HepG2 (cell line): ENCODE results near the gene MARS1. TPM values are rescaled to one million over a fixed set of nuclear protein-coding genes. Genes with fewer than 3 reads are reported as not detected.
A peak's percentile ranks its signal among the peaks of the same experiment; 100 is the strongest.

Source experiments
- ARNT ChIP-seq: fragments of 450-650 bp; IDR thresholded peaks from 2 replicates; pipeline ENCODE4 v1.6.1; 2017
- CBX5 ChIP-seq: sonication (generic); formaldehyde crosslinking; IDR thresholded peaks from 2 replicates; pipeline ENCODE4 v1.4.0; 2020; ENCODE audit warnings: missing genetic modification reagents, borderline replicate concordance
- CERS6 ChIP-seq: sonication (generic); formaldehyde crosslinking; IDR thresholded peaks from 2 replicates; pipeline ENCODE4 v1.5.0; 2020; ENCODE audit warnings: missing genetic modification reagents
- DDIT3 ChIP-seq: sonication (generic); formaldehyde crosslinking; IDR thresholded peaks from 2 replicates; pipeline ENCODE4 v1.4.0; 2020; ENCODE audit warnings: mild to moderate bottlenecking, missing genetic modification reagents
- HNF4A ChIP-seq: sonication (generic); formaldehyde crosslinking; IDR thresholded peaks from 2 replicates; pipeline ENCODE4 v1.4.0; 2020; ENCODE audit warnings: missing genetic modification reagents
- KAT2B ChIP-seq: fragments of 150-350 bp; IDR thresholded peaks from 2 replicates; pipeline ENCODE4 v1.6.1; 2014; ENCODE audit warnings: low read depth, low read length, borderline replicate concordance
- NR2F2 ChIP-seq: IDR thresholded peaks from 2 replicates; pipeline ENCODE4 v1.6.1; 2012; ENCODE audit warnings: low read depth, inconsistent platforms, borderline replicate concordance
- PPARG ChIP-seq: conservative IDR thresholded peaks from 2 replicates; pipeline ENCODE4 v1.6.1; 2016; ENCODE audit warnings: missing biosample characterization, missing genetic modification reagents
- RBAK ChIP-seq: sonication (generic); formaldehyde crosslinking; IDR thresholded peaks from 2 replicates; pipeline ENCODE4 v1.5.1; 2020; ENCODE audit warnings: mild to moderate bottlenecking, missing genetic modification reagents
- ZBTB43 ChIP-seq: sonication (generic); formaldehyde crosslinking; conservative IDR thresholded peaks from 2 replicates; pipeline ENCODE4 v1.4.0; 2020; ENCODE audit warnings: missing genetic modification reagents
- ZFP62 ChIP-seq: sonication (generic); formaldehyde crosslinking; IDR thresholded peaks from 2 replicates; pipeline ENCODE4 v1.4.0; 2020; ENCODE audit warnings: missing genetic modification reagents
- ZFY ChIP-seq: sonication (generic); formaldehyde crosslinking; IDR thresholded peaks from 2 replicates; pipeline ENCODE4 v1.4.0; 2020; ENCODE audit warnings: missing genetic modification reagents
- ZNF124 ChIP-seq: sonication (generic); formaldehyde crosslinking; IDR thresholded peaks from 2 replicates; pipeline ENCODE4 v1.4.0; 2020; ENCODE audit warnings: missing genetic modification reagents
- ZNF18 ChIP-seq: sonication (generic); formaldehyde crosslinking; IDR thresholded peaks from 2 replicates; pipeline ENCODE4 v1.8.0; 2022; ENCODE audit warnings: mild to moderate bottlenecking, missing genetic modification reagents; ENCODE audit not compliant: insufficient replicate concordance
- ZNF768 ChIP-seq: sonication (generic); formaldehyde crosslinking; IDR thresholded peaks from 2 replicates; pipeline ENCODE4 v1.4.0; 2020; ENCODE audit warnings: missing genetic modification reagents
- polyA plus RNA-seq, 8 experiments: library from polyadenylated mRNA; depleted of rRNA in 3 of 8; stranded (reverse) in 7 of 8; unstranded in 1 of 8; fragments of >200 nt; fragmentation: Illumina TruSeq in 4 of 8; extraction: Trizol in 4 of 8; gene quantifications; 2 replicates each; pipeline versions ENCODE4 v1.2.1 to v1.2.3, GENCODE V29; 2011 to 2016; ENCODE audit warnings: low read depth in 4 of 8, missing spikeins in 1 of 8, mixed read lengths in 1 of 8; ENCODE audit not compliant: insufficient read depth in 1 of 8
- total RNA-seq, 5 experiments: library from RNA; depleted of rRNA; stranded (reverse); fragments of >200 nt; fragmentation: Illumina TruSeq; extraction: Trizol; gene quantifications; 2 replicates each; pipeline ENCODE4 v1.2.3, GENCODE V29; 2016; ENCODE audit warnings: low read depth in 1 of 5
- TF ChIP-seq, protein P1 (sequence below): sonication (generic); formaldehyde crosslinking; IDR thresholded peaks from 2 replicates; pipeline ENCODE4 v1.9.0; 2021; ENCODE audit warnings: missing genetic modification reagents, borderline replicate concordance
- TF ChIP-seq, protein P2 (sequence below): fragments of 450-650 bp; IDR thresholded peaks from 2 replicates; pipeline ENCODE4 v1.6.1; 2017; ENCODE audit warnings: mild to moderate bottlenecking
- TF ChIP-seq, protein P3 (sequence below): sonication (generic); formaldehyde crosslinking; IDR thresholded peaks from 2 replicates; pipeline ENCODE4 v1.5.0; 2020; ENCODE audit warnings: mild to moderate bottlenecking, missing genetic modification reagents, moderate library complexity

Gene MARS1
- total and polyA plus RNA-seq, 2 of the 13 experiments (the other 11 are each of a cell fraction or from before 2014, with no cell fraction given) = 115 to 181 TPM

- TF ChIP-seq, protein P1, sequence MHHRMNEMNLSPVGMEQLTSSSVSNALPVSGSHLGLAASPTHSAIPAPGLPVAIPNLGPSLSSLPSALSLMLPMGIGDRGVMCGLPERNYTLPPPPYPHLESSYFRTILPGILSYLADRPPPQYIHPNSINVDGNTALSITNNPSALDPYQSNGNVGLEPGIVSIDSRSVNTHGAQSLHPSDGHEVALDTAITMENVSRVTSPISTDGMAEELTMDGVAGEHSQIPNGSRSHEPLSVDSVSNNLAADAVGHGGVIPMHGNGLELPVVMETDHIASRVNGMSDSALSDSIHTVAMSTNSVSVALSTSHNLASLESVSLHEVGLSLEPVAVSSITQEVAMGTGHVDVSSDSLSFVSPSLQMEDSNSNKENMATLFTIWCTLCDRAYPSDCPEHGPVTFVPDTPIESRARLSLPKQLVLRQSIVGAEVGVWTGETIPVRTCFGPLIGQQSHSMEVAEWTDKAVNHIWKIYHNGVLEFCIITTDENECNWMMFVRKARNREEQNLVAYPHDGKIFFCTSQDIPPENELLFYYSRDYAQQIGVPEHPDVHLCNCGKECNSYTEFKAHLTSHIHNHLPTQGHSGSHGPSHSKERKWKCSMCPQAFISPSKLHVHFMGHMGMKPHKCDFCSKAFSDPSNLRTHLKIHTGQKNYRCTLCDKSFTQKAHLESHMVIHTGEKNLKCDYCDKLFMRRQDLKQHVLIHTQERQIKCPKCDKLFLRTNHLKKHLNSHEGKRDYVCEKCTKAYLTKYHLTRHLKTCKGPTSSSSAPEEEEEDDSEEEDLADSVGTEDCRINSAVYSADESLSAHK (CRISPR knock-in tag) = no peak
- TF ChIP-seq ZNF124 (CRISPR knock-in tag) (no peak), ZBTB43 (0 out of 2 replicates have a peak, but pooled peaks have one; percentile 46), HNF4A (no peak), ZFP62 (CRISPR knock-in tag) (no peak), CBX5 (CRISPR knock-in tag) (no peak), PPARG (peak; percentile 49; the same call in 1 of the 2 replicates), ARNT (no peak), ZFY (CRISPR knock-in tag) (peak; percentile 80), RBAK (CRISPR knock-in tag) (no peak), ZNF18 (CRISPR knock-in tag) (no peak), DDIT3 (CRISPR knock-in tag) (no peak; the same call in 1 of the 2 replicates), NR2F2 (peak; percentile 88), KAT2B (no peak), ZNF768 (CRISPR knock-in tag) (peak; percentile 8; the same call in 1 of the 2 replicates), CERS6 (CRISPR knock-in tag) (no peak)
- TF ChIP-seq, protein P2, sequence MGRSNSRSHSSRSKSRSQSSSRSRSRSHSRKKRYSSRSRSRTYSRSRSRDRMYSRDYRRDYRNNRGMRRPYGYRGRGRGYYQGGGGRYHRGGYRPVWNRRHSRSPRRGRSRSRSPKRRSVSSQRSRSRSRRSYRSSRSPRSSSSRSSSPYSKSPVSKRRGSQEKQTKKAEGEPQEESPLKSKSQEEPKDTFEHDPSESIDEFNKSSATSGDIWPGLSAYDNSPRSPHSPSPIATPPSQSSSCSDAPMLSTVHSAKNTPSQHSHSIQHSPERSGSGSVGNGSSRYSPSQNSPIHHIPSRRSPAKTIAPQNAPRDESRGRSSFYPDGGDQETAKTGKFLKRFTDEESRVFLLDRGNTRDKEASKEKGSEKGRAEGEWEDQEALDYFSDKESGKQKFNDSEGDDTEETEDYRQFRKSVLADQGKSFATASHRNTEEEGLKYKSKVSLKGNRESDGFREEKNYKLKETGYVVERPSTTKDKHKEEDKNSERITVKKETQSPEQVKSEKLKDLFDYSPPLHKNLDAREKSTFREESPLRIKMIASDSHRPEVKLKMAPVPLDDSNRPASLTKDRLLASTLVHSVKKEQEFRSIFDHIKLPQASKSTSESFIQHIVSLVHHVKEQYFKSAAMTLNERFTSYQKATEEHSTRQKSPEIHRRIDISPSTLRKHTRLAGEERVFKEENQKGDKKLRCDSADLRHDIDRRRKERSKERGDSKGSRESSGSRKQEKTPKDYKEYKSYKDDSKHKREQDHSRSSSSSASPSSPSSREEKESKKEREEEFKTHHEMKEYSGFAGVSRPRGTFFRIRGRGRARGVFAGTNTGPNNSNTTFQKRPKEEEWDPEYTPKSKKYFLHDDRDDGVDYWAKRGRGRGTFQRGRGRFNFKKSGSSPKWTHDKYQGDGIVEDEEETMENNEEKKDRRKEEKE = no peak
- TF ChIP-seq, protein P3, sequence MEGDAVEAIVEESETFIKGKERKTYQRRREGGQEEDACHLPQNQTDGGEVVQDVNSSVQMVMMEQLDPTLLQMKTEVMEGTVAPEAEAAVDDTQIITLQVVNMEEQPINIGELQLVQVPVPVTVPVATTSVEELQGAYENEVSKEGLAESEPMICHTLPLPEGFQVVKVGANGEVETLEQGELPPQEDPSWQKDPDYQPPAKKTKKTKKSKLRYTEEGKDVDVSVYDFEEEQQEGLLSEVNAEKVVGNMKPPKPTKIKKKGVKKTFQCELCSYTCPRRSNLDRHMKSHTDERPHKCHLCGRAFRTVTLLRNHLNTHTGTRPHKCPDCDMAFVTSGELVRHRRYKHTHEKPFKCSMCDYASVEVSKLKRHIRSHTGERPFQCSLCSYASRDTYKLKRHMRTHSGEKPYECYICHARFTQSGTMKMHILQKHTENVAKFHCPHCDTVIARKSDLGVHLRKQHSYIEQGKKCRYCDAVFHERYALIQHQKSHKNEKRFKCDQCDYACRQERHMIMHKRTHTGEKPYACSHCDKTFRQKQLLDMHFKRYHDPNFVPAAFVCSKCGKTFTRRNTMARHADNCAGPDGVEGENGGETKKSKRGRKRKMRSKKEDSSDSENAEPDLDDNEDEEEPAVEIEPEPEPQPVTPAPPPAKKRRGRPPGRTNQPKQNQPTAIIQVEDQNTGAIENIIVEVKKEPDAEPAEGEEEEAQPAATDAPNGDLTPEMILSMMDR (CRISPR knock-in tag) = peak; percentile 30; the same call in 1 of the 2 replicates
Measured at GRCh38 chr12:57520053-57520818, 32.4 kb downstream of the MARS1 start, which contains the start of gene DDIT3 (continued).
